Measurements from ENCODE around the gene DNM1L.
A peak's percentile ranks its signal among the peaks of the same experiment; 100 is the strongest.

The DNM1L gene

DNA sequence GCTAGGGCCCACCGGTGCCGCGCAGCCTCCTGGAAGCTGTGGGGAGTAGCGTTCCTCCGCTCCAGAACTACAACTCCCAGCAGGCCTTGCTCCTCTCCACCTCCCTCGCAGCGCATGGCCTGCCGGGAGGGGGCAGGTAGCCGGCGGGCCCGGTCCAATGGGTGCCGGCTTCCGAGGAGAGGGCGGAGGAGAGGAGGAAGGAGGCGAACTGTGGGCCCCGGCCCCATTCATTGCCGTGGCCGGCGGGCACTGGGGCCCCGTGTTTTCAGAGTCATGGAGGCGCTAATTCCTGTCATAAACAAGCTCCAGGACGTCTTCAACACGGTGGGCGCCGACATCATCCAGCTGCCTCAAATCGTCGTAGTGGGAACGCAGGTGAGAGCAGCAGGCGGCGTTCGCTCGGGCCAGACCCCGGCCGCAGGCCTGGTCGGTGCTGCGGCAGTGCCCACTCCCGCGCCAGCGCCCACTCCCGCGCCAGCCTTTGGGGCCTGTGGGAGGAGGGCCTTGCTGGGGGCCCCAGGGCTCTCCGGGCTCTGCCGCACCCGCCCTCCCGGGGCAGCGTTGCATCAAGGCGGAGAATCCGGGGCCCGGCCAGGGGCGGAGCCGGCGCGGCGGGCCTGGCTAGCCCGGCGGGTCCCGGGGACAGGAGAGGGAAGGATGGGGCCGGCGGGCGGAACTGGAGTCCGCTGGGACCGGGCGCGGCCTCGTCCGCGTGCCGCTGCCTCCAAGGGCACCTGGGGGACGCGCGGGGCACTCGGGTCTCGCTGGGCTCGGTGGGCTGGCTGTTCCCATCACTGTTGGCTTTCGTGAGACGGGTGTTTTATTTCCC lies at the start of gene DNM1L:
Gene DNM1L (plus strand): TSS at position 211 of the 829 bp plus-strand sequence. CDS start 63 bp downstream, at position 274.
- DNase-seq: peak; percentile 100

DNA sequence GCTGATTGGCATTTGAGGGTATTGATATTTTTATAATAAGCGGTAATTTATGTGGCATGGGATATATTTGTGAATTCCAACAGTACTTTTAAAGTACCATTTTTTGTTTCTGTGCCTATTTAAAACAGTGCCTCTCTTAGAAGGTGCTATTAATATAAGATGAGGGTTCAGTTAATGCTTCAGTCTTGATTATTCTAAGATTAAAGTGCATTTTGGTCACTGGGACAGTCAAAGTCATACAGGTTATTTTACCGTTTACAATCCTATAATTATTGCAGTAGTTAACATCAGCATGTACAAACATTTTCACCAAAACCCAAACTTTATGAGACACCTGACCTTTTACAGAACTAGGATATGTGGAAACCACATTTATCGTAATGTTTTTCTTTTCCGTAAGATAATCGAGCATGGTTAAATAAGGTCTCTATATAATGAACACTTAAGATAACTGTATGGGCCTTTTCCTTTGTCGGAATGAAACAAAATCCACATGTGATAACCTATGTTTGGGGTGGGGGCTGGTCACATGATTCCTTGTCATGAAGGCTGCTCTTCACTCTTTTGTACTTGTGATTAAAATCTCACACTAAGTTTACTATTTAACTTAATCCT lies 37.7 kb upstream of the DNM1L start:
- DNase-seq: no peak

DNA sequence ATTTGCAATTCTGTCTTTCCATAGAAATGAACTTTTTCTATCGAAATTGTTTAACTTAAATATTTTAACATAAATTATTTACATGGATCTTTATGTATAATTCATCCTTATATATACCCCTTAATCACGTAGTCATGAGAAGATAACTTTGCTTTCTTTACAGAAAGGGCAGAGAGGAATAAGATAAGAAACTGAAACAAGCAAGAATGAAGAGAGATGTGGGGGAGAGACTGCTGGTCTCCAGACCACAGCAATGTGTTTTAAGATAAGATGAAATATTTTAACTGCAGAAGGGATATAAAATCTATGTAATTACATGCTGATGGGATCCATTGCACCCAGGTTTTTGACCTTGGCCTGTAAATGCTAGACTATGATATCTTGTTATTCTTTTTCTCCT lies 34.7 kb upstream of the DNM1L start:
- no peak for DNase-seq

DNA sequence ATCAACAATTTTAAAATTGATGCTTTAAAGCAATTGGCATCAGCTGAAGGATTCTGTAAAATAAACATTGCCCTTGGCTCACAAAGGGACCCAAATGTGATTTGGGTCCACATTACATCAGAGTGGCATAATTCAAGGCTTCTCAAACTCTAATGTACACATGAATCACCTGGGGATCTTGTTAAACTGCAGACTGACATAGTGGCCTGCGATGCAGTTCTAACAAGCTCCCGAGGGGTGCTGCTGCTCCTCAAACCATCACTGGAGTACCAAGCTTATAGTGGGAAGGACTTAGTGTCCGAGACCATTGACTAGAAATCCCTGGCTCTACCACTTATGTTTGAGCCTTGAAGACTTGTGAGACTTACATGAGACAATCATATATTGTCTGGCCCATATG lies 31.8 kb upstream of the DNM1L start:
- DNase-seq: no peak

DNA sequence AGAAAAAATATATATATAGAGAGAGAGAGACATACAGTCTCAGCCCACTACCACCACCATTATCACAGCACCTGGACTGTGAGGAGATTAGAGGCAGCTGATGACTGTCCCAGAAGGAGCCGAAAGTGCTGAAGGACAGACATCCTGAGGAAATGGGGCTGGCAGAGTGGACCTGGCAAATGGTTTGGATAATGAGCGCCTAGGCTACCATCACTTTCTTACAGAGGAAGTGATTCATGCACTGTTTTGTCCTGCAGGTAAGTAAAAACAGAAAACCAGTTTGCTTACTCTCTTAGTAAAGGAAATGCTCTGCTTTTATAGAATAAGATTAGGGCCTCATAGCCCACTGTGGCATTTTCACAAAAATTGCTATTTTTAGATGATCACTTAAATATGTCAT lies 28.6 kb upstream of the DNM1L start:
- peak; percentile 67 for DNase-seq

DNA sequence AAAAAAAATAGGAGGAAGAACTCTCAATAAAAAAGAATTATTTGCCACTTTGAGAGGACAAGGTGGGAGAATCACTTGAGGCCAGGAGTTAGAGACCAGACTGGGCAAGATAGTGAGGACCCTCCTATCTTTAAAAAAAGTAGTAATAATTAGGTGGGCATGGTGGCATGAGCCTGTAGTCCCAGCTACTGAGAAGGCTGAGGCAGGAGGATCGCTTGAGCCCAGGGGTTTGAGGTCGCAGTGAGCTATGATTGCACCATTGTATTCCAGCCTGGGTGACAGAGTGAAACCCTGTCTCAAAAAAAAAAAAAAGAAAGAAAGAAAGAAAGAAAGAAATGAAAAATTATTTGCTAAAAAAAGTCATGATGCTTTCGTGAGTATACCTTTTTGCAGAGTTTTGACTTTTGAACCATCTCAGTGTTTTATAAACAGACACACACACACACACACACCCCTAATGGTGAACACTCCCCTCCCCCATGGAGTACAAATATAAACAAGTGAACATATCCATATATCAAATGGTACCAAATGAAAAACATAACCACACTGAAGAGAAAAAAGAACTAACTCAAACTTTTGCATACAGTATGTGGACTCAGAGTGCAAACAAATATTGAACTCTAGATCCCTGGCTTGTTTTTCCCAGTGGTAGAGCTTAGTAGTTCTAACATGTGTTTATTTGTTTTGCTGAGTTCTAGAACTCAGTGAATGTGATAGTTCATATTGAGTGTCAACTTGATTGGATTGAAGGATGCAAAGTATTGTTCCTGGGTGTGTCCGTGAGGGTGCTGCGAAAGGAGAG lies 27.7 kb upstream of the DNM1L start:
- no peak for DNase-seq

DNA sequence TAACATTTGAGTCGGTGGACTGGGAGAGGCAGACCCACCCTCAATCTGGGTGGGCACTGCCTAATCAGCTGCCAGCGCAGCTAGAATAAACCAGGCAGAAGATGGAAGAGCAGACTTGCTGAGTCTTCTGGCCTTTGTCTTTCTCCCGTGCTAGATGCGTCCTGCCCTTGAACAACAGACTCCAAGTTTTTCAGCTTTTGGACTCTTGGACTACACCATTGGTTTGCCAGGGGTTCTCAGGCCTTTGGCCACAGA lies 27.2 kb upstream of the DNM1L start:
- DNase-seq: no peak

DNA sequence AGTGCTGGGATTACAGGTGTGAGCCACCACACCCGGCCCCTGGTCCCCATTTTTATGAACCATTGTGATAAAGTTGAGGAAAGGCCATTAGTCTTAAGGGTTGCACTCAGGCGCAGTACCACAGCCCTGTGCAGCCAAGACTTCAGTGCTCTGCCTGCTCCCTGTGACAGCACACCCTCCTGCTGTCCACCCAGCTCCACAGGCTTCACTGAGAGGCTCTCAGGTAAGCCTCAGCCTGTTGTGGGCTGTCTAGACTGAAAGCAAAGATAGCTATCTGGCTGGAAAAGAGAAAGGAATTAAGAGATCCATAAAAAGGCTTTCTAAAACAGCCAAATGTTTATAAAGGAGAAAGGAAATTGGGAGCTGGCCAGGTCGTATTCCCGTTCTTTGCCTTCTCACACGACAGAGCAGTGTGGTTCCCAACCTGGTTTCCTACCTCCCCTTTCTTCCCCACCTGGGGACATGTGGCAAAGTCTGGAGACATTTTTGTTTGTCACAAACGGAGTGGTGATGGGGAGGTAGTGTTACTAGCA lies 19.1 kb upstream of the DNM1L start:
- peak; percentile 28 for DNase-seq

DNA sequence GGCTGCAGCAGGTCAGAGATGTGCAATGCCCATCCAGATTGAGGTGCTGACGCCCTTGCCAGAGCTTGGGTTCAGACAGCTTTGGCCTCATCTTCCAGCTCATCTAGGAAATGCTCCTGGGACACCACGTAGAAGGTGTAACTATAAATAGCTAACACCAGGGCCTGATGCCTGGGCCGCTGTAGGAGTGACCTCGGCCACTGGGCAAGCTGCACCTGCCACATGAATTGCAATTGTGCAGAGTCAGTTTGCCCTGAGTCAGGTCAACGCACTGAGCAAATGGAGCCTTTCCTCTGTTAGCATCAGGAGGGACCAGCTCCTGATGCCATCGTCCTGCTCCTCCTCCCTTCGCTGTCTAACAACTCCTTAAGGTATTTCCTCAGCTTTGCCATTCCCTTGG lies 17.4 kb upstream of the DNM1L start:
- DNase-seq: peak; percentile 52

DNA sequence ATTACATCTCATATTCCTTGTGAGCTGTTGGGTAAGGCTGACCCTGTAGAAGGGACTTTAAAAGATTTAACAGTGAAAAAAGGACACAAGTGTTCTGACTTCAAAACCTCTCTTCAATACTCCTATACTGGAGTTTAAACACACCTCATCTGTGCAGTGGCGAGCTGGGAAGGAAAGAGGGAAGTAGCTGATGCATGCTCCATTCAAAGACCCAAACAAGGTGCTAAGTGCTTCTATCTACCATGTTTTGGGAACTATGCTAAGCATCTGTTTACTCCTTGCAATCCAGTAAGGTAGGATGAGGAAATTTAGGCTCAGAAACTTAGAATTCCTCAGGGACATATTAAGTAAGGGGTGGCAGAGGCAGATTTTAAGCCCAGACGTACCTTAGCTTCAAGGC lies 16.4 kb upstream of the DNM1L start:
- no peak for DNase-seq

DNA sequence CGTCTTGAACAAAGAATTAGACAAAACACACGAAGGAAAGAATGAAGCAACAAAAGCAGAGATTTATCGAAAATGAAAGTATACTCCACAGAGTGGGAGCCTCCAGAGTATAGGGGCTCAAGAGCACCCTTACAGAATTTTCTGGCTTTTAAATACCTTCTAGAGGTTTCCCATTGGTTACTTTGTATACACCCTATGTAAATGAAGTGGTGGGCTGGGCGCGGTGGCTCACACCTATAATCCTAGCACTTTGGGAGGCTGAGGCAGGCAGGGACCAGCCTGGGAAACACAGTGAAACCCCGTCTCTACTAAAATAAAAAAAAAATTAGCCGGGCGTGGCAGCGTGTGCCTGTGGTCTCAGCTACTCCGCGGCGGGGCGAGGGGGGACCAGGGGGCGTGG lies 13.1 kb upstream of the DNM1L start:
- no peak for DNase-seq

DNA sequence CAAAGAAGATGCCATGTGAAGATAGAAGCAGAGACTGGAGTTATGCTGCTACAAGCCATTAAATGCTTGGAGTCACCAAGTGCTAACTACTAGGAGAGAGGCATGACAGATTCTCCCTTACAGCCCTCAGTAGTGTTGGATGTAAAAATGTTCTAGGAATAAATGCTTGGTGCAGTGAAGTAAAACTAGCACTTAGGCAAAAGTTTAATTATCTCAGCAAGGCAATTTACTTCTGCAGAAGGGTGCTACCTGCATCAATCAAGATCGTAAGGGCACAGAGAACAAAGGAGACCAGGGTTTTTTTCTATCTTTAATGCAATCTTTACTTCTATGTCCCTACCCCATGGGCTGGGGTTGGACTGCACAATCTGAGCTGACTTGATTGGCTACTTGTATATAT lies 9.5 kb upstream of the DNM1L start:
- no peak for DNase-seq

DNA sequence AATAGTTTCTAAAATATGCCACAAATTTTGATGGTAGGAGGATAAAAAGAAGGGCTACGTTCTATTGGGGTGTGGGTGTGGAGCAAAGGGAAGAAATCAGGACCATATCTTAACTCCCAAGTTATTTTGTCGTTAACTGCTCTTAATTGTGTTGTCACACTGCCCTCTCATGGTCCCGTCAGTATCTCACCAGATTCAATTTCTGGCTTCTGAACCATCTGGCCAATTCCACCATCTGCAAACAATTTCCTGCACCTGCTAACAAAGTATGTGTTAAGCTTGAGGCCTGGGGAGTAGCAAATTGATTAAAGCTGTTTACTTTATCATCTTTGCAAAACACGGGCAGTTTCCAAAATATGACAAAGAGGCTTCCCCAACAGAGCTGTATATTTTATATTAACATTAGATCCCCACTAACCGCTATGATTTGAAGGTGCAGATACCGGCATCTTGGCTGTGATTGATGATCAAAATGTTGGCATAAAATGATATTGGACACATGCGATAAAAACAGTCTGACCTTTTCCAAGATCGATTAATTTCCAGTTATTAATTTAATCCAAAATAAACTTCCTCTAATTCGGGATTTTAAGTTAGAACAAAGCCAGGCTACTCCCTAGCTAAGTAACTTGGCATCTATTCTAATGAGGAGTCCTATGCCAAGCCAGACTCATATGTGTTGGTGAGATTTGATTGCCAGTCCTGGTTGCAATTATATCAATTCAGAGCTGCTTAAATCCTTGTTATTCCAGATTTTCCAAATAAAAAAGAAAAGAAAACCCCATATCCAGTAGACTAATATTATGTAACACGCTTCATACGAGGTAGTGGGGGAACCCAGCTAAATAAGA lies 6.9 kb upstream of the DNM1L start:
- peak; percentile 92 for DNase-seq

DNA sequence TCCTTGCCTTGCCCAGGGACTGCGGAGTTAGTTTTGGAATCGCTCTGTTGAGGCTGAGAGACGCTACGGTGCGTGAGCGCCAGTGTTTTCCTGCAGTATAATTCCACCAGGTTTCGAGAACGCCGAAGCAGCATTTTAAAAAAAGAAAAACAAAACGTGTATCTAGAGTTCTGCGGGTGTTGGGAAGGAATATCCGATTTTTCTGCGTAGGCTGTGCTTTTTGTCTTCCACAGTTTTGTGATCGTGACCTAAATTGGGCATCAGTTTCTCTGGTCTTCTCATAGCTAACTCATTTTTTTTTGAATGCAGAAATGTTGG lies 778 bp downstream of the DNM1L start:
- no peak for DNase-seq

DNA sequence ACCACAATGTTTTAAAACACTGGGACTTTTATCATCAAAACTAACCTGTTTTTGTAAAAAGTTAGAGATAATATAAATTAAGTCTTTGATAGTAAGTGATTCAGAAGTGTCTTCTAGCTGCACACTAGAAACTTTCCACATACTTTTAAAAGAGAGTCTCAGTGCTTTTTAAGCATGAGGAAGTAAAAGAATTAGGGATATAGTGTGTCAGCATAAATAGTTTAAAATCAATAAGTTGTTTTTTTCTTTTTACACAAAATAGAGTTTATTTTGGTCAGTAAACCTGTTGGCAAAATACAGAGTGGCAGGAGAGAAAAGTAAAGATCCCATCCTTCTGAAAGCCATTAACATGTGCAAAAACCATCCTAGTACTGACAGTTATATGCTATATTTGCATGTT lies 1.7 kb downstream of the DNM1L start:
- no peak for DNase-seq

DNA sequence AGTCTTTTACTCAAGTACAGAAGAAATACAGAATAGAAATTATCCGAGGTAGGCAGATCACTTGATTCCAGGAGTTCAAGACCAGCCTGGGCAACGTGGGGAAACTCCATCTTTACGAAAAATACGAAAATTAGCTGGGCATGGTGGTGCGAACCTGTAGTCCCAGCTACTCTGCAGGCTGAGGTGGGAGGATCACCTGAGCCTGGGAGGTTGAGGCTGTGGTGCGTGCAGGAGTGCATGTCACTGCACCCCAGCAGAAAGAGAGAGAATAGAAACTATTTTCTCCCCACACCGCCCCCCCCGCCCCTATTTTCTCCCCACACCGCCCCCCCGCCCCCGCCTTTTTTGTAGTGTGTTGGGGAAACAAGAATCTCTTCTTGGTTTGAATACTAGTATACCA lies 2.2 kb downstream of the DNM1L start:
- no peak for DNase-seq

DNA sequence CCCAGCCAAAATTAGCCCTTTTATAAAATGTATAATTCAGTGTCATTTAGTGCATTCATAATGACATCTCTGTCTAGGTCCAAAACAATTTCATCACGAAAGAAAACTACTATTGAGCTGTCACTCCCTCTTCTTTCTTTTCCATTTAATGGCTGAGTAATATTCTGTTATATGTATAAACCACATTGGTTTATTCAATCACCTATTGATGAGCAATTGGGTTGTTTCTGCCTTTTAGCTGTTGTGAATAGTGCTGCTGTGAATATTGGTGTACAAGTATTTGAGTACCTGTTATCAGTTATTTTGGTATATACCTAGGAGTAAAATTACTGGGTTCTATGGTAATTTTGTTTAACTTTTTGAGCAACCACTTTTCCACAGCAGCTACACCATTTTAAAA lies 7.2 kb downstream of the DNM1L start:
- DNase-seq: no peak

DNA sequence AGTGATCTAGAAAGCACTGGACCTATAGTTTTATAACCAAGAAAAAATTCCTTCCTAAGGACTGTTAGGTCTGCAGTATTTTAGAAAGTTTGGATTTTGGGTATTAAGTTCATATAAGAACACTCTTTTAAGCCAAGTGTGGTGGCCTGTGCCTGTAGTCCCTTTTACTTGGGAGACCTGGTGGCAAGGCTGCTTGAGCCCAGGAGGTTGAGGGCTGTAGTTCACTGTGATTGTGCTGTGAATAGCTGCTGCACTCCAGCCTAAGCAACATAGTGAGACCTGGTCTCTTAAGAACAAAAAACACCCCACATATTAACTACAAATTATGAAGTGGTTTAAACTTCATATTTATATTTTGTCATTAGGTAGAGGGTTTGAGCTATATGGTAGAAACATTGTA lies 9.7 kb downstream of the DNM1L start:
- DNase-seq: no peak

DNA sequence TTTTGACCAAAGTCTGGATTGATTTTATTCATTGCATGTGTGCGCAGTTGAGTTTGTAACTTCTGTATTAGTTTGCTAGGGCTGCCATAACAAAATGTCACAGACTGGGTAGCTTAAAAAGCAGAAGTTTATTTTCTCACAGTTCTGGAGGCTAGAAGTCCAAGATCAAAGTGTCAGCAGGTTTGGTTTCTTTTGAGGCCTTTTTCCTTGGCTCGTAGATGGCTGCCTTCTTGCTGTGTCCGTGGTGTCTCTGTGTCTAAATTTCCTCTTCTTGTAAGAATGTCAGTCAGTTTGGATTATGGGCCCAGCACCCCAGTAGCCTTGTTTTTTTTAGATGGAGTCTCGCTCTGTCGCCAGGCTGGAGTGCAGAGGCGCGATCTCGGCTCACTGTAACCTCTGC lies 11.8 kb downstream of the DNM1L start:
- no peak for DNase-seq

DNA sequence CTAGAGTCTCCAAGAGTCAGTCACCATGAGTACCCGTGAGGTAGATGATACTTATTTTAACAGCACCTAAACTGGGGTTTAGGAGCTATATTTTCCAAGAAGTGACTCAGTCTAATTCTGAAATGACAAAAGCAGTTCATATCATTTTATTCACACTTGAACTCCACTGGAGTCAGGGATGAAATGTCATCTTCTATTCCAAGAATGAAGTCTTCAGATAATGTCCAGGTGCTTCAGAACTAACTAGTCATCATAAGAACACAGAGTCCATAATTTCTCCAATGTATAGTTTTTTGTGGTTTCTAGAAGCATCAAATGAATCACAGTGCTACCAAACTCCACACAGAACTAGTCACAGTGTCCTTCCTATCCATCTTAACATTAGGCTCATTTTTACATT lies 13.3 kb downstream of the DNM1L start:
- no peak for DNase-seq

DNA sequence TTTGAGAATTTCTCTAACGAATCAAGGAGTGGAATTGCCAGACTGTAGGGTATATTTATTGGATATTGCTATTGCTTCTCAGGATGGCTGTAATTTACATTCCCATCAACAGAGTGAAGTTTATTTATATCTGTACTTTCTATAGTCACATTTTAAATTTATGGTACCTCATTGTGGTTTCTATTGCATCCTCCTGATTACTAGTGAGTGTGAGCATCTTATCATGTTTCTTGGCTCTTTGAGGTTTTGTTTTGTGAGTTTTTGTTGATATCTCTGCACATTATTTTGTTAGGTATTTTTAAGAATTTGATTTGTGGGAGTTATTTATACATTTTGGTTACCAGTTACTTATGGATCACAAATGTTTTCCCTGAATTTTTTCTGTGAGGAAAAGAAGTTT lies 13.9 kb downstream of the DNM1L start:
- no peak for DNase-seq

DNA sequence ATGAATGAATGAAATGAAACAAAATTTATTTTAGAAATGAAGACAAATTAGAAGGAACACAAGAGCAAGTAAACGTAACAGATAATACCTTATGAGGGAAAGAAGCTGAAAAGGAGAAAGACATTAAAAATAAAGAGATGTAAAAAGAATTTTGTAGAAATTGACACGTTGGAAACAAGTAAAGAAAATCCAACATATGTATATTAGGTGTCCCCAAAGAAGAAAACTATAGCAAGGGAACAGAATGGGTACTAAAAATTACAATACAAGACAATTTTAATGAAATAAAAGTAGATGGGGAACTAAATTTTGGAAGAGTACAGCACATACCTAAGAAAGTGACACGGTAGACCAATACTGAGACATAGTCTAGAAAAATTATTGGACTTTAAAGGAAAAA lies 16.7 kb downstream of the DNM1L start:
- no peak for DNase-seq

DNA sequence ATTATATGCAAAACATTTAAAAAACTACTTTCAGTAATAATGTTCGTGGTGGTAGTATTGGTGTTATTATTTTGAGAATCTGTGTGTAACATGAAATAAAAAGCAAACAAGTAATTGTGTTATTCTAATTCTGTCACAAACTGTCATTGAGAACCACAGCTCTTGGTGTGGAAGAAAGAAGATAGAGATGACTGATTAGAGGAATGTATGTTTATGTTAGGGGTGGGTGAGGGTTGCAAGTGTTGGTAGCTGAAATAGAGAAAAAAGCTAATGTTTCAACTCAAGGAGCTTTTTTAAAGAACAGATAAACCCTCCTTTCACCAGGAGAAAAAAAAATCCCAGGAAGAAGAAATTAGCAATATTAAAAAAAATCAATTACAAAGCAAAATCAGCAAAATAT lies 18.3 kb downstream of the DNM1L start:
- no peak for DNase-seq
